DOHH2 (cell line): ENCODE measurements around the gene PLEKHG4.
A peak's percentile ranks its signal among the peaks of the same experiment; 100 is the strongest.

ENCODE experiments used
- H3F3A ChIP-seq: fragments of 200-600 bp; sonication (generic), shearing (Covaris generic); 2 replicates; pipeline ENCODE4 v1.6.0; 2016; ENCODE audit warnings: antibody characterized with exemption, mild to moderate bottlenecking; ENCODE audit not compliant: control insufficient read depth, insufficient read depth
- H3K27ac ChIP-seq: fragments of 200-600 bp; sonication (generic); 2 replicates; pipeline ENCODE4 v1.5.1; 2014; ENCODE audit warnings: low read depth, mild to moderate bottlenecking, low read length, moderate library complexity
- H3K27me3 ChIP-seq: fragments of 200-600 bp; sonication (generic); 2 replicates; pipeline ENCODE4 v1.6.1; 2014; ENCODE audit warnings: mild to moderate bottlenecking, low read length, mixed read lengths; ENCODE audit not compliant: control insufficient read depth
- H3K36me3 ChIP-seq: fragments of 200-600 bp; sonication (generic); 2 replicates; pipeline ENCODE4 v1.6.1; 2014; ENCODE audit warnings: mild to moderate bottlenecking, low read length, moderate library complexity, mixed read lengths; ENCODE audit not compliant: control insufficient read depth
- H3K4me1 ChIP-seq: fragments of 200-600 bp; sonication (generic); 2 replicates; pipeline ENCODE4 v1.6.1; 2014; ENCODE audit warnings: mild to moderate bottlenecking, low read length, mixed read lengths; ENCODE audit not compliant: control insufficient read depth
- H3K4me2 ChIP-seq: fragments of 200-600 bp; sonication (generic); 2 replicates; pipeline ENCODE4 v1.6.0; 2014; ENCODE audit warnings: mild to moderate bottlenecking, low read length, moderate library complexity
- H3K4me3 ChIP-seq: fragments of 200-600 bp; sonication (generic); 2 replicates; pipeline ENCODE4 v1.5.1; 2014; ENCODE audit warnings: mild to moderate bottlenecking, low read length, mixed read lengths
- H3K79me2 ChIP-seq: fragments of 200-600 bp; sonication (generic); 2 replicates; pipeline ENCODE4 v1.6.1; 2014; ENCODE audit warnings: mild to moderate bottlenecking, low read length, mixed read lengths; ENCODE audit not compliant: control insufficient read depth
- H3K9me2 ChIP-seq: fragments of 200-600 bp; sonication (generic); replicated peaks from 2 replicates; pipeline ENCODE4 v1.6.1; 2014; ENCODE audit warnings: mild to moderate bottlenecking, low read length, mixed read lengths; ENCODE audit not compliant: control insufficient read depth
- H3K9me3 ChIP-seq: fragments of 200-600 bp; sonication (generic); 2 replicates; pipeline ENCODE4 v1.6.1; 2014; ENCODE audit warnings: antibody characterized with exemption, low read length, mixed read lengths; ENCODE audit not compliant: control insufficient read depth, insufficient read depth
- H4K20me1 ChIP-seq: fragments of 200-600 bp; sonication (generic); 2 replicates; pipeline ENCODE4 v1.6.0; 2014; ENCODE audit warnings: low read depth, mild to moderate bottlenecking, antibody characterized with exemption, low read length, moderate library complexity; ENCODE audit not compliant: control insufficient read depth, insufficient read depth
- EZH2phosphoT487 ChIP-seq: fragments of 200-600 bp; sonication (generic); IDR thresholded peaks from 2 replicates; pipeline ENCODE4 v1.6.1; 2017; ENCODE audit warnings: borderline replicate concordance, mild to moderate bottlenecking, antibody characterized with exemption, low read length, moderate library complexity, mixed read lengths
- TF ChIP-seq, protein P1 (sequence below): fragments of 200-600 bp; sonication (generic); IDR thresholded peaks from one replicate; pipeline ENCODE4 v1.5.1; 2014; ENCODE audit warnings: antibody characterized with exemption, mild to moderate bottlenecking, low read depth, low read length; ENCODE audit not compliant: poor library complexity, severe bottlenecking

The PLEKHG4 gene

DNA sequence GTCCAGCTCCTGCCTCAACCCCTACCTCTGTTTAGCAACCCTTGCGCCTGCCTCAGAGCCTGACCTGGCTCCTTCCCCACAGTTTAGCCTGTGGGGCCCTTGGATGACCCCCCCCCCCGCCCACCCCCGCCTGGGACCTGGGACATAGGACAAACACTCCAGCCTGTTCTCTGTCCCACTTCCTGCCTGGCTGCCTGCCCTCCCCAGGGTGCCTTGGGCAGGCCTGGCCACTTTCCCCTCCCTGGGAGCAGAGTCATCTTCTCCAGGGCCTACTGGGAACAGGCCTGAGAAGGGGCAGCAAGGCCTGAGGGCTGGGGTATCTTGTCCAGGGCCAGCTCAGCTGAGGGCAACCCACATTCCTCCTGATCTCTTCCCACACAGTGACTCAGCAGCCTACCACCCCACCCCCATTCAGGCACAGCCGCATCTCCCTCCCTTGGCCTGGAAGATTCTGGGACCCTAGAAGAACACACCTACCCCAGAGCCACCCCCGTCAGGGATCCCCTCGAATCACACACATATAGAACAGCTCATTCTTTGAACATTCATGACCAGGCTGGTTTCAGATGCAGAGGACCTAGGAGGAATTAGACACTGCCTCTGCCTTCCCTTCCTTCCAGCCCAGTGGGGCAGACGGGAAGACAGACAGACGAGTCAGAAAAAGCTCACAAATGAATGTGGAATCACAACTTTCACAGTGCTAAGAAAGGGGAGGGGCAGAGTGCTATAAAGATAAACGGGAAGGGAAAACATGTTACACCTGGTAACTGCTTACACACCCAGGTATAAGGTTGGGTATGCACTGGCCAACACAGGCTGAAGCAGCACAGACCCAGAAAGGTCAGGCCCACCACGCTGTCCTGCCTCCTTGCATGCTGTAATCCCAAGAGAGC is 38.1 kb upstream of the PLEKHG4 start:
- Histone ChIP-seq H3K4me1 (peaks cover 32% of the 10 kb centered on the region), H4K20me1 (peaks cover 4% of the 10 kb centered on the region; the same call in 1 of the 2 replicates), H3K9me2 (no peaks in the 10 kb centered on the region), H3K79me2 (peaks cover 8% of the 10 kb centered on the region), H3K27ac (no peak overlapping the region), H3K27me3 (no peaks in the 10 kb centered on the region), H3K4me2 (no peak overlapping the region), H3K4me3 (no peak overlapping the region), H3F3A (peaks cover 4% of the 10 kb centered on the region; the same call in 1 of the 2 replicates), H3K36me3 (peaks cover 6% of the 10 kb centered on the region), H3K9me3 (no peaks in the 10 kb centered on the region)
- TF ChIP-seq EZH2phosphoT487, result no peak
- TF ChIP-seq, protein P1, sequence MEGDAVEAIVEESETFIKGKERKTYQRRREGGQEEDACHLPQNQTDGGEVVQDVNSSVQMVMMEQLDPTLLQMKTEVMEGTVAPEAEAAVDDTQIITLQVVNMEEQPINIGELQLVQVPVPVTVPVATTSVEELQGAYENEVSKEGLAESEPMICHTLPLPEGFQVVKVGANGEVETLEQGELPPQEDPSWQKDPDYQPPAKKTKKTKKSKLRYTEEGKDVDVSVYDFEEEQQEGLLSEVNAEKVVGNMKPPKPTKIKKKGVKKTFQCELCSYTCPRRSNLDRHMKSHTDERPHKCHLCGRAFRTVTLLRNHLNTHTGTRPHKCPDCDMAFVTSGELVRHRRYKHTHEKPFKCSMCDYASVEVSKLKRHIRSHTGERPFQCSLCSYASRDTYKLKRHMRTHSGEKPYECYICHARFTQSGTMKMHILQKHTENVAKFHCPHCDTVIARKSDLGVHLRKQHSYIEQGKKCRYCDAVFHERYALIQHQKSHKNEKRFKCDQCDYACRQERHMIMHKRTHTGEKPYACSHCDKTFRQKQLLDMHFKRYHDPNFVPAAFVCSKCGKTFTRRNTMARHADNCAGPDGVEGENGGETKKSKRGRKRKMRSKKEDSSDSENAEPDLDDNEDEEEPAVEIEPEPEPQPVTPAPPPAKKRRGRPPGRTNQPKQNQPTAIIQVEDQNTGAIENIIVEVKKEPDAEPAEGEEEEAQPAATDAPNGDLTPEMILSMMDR, result no peak

DNA sequence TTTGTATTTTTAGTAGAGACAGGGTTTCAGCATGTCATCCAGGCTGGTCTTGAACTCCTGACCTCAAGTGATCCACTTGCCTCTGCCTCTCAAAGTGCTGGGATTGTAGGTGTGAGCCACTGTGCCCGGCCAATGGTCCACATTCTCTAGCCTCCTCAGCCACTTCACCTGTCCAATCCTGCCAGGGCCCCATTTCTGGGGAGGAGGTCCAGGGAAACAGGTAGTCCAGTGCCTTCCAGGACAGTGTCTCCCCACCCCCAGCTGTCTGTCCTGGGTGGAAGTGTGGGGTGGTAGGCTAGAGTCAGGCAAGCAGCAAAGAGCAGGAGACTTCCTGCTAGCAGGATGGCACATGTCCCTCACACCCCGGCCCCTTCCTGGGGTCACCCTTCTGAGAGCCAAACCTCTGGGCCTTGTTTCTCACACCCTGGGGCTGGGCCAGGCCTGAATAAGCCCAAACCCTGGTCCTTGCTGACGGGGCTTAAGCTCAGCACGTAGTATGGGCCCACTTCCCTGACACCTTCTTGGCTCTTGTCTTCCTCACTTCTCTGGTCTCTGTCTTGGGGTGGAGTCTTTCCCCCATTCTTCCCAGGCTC is 37.1 kb upstream of the PLEKHG4 start:
- H3K9me3 ChIP-seq, result no peaks in the 10 kb centered on the region
- H3K27ac ChIP-seq, result no peak overlapping the region
- H3K36me3 ChIP-seq, result peaks cover under 1% of the 10 kb centered on the region; the same call in 1 of the 2 replicates
- H3K4me2 ChIP-seq, result no peak overlapping the region
- no peaks in the 10 kb centered on the region for H3K27me3 ChIP-seq
- no peaks in the 10 kb centered on the region for H3K9me2 ChIP-seq
- peaks cover 8% of the 10 kb centered on the region for H3K79me2 ChIP-seq
- H4K20me1 ChIP-seq, result peaks cover 3% of the 10 kb centered on the region; the same call in 1 of the 2 replicates
- H3K4me3 ChIP-seq, result no peak overlapping the region
- peaks cover 29% of the 10 kb centered on the region for H3K4me1 ChIP-seq
- no peak for TF ChIP-seq EZH2phosphoT487
- TF ChIP-seq, protein P1, result no peak
- H3F3A ChIP-seq, result peaks cover 7% of the 10 kb centered on the region

DNA sequence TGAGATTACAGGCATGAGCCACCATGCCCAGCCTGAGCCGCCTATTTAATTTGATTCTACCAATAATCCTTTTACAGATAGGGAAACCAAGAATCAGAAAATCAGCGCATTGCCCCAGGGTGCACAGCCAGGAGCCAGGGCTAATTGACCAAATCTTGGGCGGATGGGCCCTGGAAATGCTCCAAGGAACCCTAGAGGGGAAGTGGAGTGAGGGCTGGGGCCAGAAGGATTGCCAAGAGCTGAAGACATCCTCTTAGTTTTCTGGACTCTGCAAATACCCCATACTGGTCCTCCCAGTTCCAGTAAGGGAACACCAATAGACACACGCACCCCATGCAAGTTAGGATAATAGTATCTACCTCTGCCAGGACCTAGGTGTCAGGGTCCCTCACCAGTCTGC is 35.9 kb upstream of the PLEKHG4 start:
- H3K27me3 ChIP-seq, result peaks cover 8% of the 10 kb centered on the region
- peaks cover 39% of the 10 kb centered on the region for H3K4me1 ChIP-seq
- H3F3A ChIP-seq, result peaks cover 7% of the 10 kb centered on the region
- H3K4me2 ChIP-seq, result peak overlapping the region; percentile 80
- no peaks in the 10 kb centered on the region for H3K9me3 ChIP-seq
- H3K4me3 ChIP-seq, result no peak overlapping the region
- H3K36me3 ChIP-seq, result no peaks in the 10 kb centered on the region
- no peaks in the 10 kb centered on the region for H3K9me2 ChIP-seq
- peaks cover 3% of the 10 kb centered on the region; the same call in 1 of the 2 replicates for H4K20me1 ChIP-seq
- H3K79me2 ChIP-seq, result peaks cover 8% of the 10 kb centered on the region
- no peak overlapping the region for H3K27ac ChIP-seq
- TF ChIP-seq, protein P1, result no peak
- no peak for TF ChIP-seq EZH2phosphoT487
